Hair follicle dermal papilla cell (primary cell): ENCODE data around the gene DDX24. TPM values are rescaled to one million over a fixed set of nuclear protein-coding genes. Genes with fewer than 3 reads are reported as not detected.

Experiments used
- total RNA-seq: library from RNA; depleted of rRNA; stranded (reverse); fragments of >200 nt; gene quantifications from 2 replicates; pipeline ENCODE4 v1.2.3, GENCODE V29; 2012

Gene DDX24, protein sequence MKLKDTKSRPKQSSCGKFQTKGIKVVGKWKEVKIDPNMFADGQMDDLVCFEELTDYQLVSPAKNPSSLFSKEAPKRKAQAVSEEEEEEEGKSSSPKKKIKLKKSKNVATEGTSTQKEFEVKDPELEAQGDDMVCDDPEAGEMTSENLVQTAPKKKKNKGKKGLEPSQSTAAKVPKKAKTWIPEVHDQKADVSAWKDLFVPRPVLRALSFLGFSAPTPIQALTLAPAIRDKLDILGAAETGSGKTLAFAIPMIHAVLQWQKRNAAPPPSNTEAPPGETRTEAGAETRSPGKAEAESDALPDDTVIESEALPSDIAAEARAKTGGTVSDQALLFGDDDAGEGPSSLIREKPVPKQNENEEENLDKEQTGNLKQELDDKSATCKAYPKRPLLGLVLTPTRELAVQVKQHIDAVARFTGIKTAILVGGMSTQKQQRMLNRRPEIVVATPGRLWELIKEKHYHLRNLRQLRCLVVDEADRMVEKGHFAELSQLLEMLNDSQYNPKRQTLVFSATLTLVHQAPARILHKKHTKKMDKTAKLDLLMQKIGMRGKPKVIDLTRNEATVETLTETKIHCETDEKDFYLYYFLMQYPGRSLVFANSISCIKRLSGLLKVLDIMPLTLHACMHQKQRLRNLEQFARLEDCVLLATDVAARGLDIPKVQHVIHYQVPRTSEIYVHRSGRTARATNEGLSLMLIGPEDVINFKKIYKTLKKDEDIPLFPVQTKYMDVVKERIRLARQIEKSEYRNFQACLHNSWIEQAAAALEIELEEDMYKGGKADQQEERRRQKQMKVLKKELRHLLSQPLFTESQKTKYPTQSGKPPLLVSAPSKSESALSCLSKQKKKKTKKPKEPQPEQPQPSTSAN
- 150 and 158 TPM in 2 replicates for total RNA-seq

DNA sequence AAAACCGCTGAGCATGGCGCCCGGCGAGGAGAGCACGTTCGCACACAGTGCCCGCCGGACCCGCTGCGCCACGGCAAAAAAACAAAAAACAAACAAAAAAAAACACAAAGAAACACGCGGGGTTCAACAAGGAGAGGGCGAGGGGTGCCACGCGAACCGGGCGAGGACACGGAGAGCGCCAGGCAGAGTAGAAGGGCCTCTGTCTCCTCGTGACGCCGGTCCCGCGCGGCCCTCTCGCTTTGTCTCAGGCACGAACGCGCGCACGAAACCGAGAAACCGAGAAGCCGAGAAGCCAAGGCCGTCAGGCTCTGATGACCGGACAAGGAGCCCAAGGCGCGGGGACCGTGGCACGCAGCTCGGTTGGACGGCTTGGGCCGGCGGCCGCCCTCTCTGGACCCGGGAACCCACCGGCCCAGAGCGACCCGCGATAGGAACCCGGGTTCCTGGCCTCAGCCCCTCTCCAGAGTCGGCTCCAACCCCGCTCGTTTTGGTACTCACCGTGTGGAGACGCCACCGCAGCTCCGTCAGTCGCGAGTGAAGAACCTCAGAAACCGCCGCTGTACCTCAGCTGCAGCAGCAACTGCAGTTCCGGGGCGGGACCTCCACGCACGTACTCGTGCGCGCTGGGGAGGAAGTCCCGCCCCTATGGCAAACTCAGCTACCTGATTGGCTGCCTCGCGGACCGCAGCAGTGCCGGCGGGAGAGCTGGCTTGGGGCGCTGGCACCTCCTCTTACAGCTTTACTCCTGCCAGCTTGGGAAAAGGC, at the start of gene DDX24, which contains the start of gene IFI27L1:
DDX24 (minus strand) TSS at position 582 of the 765 bp plus-strand sequence. CDS start 1,460 bp downstream, outside the sequence.
IFI27L1 (plus strand) TSS at position 690 of the 765 bp plus-strand sequence. CDS start 15,628 bp downstream, outside the sequence.

GRCh38 chr14:94129111-94129757, 48.2 kb upstream of the DDX24 start, which contains the start of gene IFI27L2:
Gene IFI27L2, minus strand, starts transcription at chr14:94129604. Its CDS starts 40 bp downstream, at chr14:94129564.

GRCh38 chr14:94110552-94111181, 29.7 kb upstream of the DDX24 start, which contains the start of gene IFI27:
Gene IFI27, plus strand, starts transcription at chr14:94110736.

GRCh38 chr14:94026173-94026888, 54.7 kb downstream of the DDX24 start, which contains the start of gene OTUB2:
Gene OTUB2, plus strand, starts transcription at chr14:94026340. Its CDS starts 198 bp downstream, at chr14:94026538.

Other genes with a start within 250 kb of the DDX24 start
- not detected in 2 replicates for gene FAM181A, start 153.9 kb downstream of the DDX24 start, total RNA-seq
- 0.16 TPM in 1 of 2 replicates, not detected in the other for gene ASB2, start 104.6 kb downstream of the DDX24 start, total RNA-seq
- gene CCDC197, start 83.9 kb downstream of the DDX24 start, total RNA-seq, result not detected in 2 replicates
- gene OTUB2, start 54.9 kb downstream of the DDX24 start, total RNA-seq, result 1.9 and 2.2 TPM in 2 replicates
- gene IFI27L1, start 108 bp upstream of the DDX24 start, total RNA-seq, result 9.7 and 16.2 TPM in 2 replicates
- gene IFI27, start 29.5 kb upstream of the DDX24 start, total RNA-seq, result 82.3 and 282 TPM in 2 replicates
- 63.4 and 77.8 TPM in 2 replicates for gene IFI27L2, start 48.4 kb upstream of the DDX24 start, total RNA-seq
- 2.7 and 5.4 TPM in 2 replicates for gene PPP4R4, start 93.1 kb upstream of the DDX24 start, total RNA-seq
- not detected in 2 replicates for gene SERPINA10, start 212.1 kb upstream of the DDX24 start, total RNA-seq
- under 0.01 TPM in 1 of 2 replicates, not detected in the other for gene SERPINA6, start 242.1 kb upstream of the DDX24 start, total RNA-seq